ENCODE data around the gene TNXB. TPM values are rescaled to one million over a fixed set of nuclear protein-coding genes. Genes with fewer than 3 reads are reported as not detected.

Gene TNXB
- total and polyA plus RNA-seq, 9 of the 15 experiments (the other 6 are each of a cell fraction or from before 2014, with no cell fraction given) = 0.14 to 28.1 (median 12.4) TPM

GRCh38 chr6:32129297-32130088 lies 20.4 kb upstream of the TNXB start (continued):
- TF ChIP-seq, protein P1, sequence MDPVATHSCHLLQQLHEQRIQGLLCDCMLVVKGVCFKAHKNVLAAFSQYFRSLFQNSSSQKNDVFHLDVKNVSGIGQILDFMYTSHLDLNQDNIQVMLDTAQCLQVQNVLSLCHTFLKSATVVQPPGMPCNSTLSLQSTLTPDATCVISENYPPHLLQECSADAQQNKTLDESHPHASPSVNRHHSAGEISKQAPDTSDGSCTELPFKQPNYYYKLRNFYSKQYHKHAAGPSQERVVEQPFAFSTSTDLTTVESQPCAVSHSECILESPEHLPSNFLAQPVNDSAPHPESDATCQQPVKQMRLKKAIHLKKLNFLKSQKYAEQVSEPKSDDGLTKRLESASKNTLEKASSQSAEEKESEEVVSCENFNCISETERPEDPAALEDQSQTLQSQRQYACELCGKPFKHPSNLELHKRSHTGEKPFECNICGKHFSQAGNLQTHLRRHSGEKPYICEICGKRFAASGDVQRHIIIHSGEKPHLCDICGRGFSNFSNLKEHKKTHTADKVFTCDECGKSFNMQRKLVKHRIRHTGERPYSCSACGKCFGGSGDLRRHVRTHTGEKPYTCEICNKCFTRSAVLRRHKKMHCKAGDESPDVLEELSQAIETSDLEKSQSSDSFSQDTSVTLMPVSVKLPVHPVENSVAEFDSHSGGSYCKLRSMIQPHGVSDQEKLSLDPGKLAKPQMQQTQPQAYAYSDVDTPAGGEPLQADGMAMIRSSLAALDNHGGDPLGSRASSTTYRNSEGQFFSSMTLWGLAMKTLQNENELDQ (CRISPR knock-in tag; IDR thresholded peaks at IDR 0.05; ENCODE audit: borderline replicate concordance) = peak; percentile 65; the same call in 1 of the 2 replicates
- TF ChIP-seq, protein P2, sequence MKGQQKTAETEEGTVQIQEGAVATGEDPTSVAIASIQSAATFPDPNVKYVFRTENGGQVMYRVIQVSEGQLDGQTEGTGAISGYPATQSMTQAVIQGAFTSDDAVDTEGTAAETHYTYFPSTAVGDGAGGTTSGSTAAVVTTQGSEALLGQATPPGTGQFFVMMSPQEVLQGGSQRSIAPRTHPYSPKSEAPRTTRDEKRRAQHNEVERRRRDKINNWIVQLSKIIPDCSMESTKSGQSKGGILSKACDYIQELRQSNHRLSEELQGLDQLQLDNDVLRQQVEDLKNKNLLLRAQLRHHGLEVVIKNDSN (CRISPR knock-in tag; IDR thresholded peaks at IDR 0.05) = peak; percentile 6; the same call in 1 of the 2 replicates
- TF ChIP-seq ZNF395 (CRISPR knock-in tag; IDR thresholded peaks at IDR 0.05) (0 out of 2 replicates have a peak, but pooled peaks have one; percentile 45), NR4A1 (CRISPR knock-in tag; IDR thresholded peaks at IDR 0.05) (0 out of 2 replicates have a peak, but pooled peaks have one; percentile 53), NR4A1 (tag; IDR thresholded peaks at IDR 0.05) (no peak), ZSCAN32 (CRISPR knock-in tag; IDR thresholded peaks at IDR 0.05) (no peak), SMAD3 (CRISPR knock-in tag; conservative IDR thresholded peaks at IDR 0.05) (no peak), ZNF224 (CRISPR knock-in tag; IDR thresholded peaks at IDR 0.05) (0 out of 2 replicates have a peak, but pooled peaks have one; percentile 30), UBTF (IDR thresholded peaks at IDR 0.05; ENCODE audit: borderline replicate concordance in 1 of 2, low read depth in 2 of 2, low read length in 2 of 2) (peak; percentile 49 to 89; a peak in 2 of 4 replicates), TAF1 (IDR thresholded peaks at IDR 0.05; ENCODE audit: control insufficient read depth, extremely low read depth, insufficient read depth, low read length, severe bottlenecking) (no peak), SIN3B (IDR thresholded peaks at IDR 0.05; ENCODE audit: low read depth) (0 out of 2 replicates have a peak, but pooled peaks have one; percentile 23), BRF1 (IDR thresholded peaks at IDR 0.05; ENCODE audit: borderline replicate concordance, extremely low read depth, insufficient read length) (no peak), YY1 (IDR thresholded peaks at IDR 0.05; ENCODE audit: borderline replicate concordance in 1 of 3, control insufficient read depth in 1 of 3, extremely low read depth in 1 of 3, insufficient read depth in 3 of 3, insufficient read length in 1 of 3, insufficient replicate concordance in 2 of 3, low read depth in 1 of 3, low read length in 2 of 3) (peak in 1 of 3 experiments; percentile 33), E2F6 (IDR thresholded peaks at IDR 0.05; ENCODE audit: borderline replicate concordance in 1 of 2, extremely low read depth in 1 of 2, insufficient read depth in 1 of 2, insufficient read length in 1 of 2, low read depth in 1 of 2, low read length in 1 of 2, poor library complexity in 1 of 2, severe bottlenecking in 1 of 2) (peak in 1 of 2 experiments; percentile 8)

Data from K562 (cell line).